ENCODE results near the gene KSR1. TPM values are rescaled to one million over a fixed set of nuclear protein-coding genes. Genes with fewer than 3 reads are reported as not detected.

The KSR1 gene
- total and polyA plus RNA-seq, 9 of the 15 experiments (the other 6 are each of a cell fraction or from before 2014, with no cell fraction given): 1.4 to 51.7 (median 18.4) TPM

DNA sequence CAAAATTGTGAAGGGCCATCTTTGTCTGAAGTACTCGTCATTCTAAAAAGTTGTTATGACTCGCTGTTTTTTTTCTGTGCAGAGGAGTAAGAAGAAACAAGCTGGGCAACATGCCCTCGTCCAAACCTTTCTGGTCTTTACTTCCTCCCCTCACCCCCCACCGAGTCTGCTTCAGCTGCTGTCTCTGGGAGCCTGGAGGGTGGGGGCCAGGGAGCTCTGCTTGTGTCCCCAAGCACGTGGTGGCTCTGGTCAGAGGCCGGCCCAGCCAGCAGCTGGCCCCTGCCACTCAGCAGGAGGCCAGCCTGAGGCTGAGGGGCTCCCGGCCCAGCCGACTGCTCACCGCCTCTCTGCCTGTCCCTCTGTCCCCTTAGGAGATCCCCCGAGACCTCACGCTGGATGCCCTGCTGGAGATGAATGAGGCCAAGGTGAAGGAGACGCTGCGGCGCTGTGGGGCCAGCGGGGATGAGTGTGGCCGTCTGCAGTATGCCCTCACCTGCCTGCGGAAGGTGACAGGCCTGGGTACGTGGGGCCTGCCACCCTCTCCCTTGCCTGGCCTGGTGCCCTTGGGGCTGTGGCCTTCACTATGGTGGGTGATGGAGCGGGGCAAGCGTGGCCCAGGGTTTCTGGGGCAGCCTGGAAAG is 121.0 kb downstream of the KSR1 start (continued):
- 0 out of 2 replicates have a peak, but pooled peaks have one; percentile 65 for TF ChIP-seq NR4A1 (CRISPR knock-in tag; IDR thresholded peaks at IDR 0.05)
- TF ChIP-seq NR4A1 (tag; IDR thresholded peaks at IDR 0.05): 0 out of 2 replicates have a peak, but pooled peaks have one; percentile 21
- TF ChIP-seq ZNF778 (CRISPR knock-in tag; IDR thresholded peaks at IDR 0.05): no peak
- no peak for TF ChIP-seq PURB (CRISPR knock-in tag; IDR thresholded peaks at IDR 0.05; ENCODE audit: low read depth)
- 0 out of 2 replicates have a peak, but pooled peaks have one; percentile 31 for TF ChIP-seq E2F3 (CRISPR knock-in tag; IDR thresholded peaks at IDR 0.05)
- TF ChIP-seq KDM4B (IDR thresholded peaks at IDR 0.05; ENCODE audit: borderline replicate concordance in 2 of 2, low read depth in 1 of 2): 0 out of 4 replicates have a peak, but pooled peaks of 1 of the 2 experiments have one; percentile 49
- TF ChIP-seq, protein P1, sequence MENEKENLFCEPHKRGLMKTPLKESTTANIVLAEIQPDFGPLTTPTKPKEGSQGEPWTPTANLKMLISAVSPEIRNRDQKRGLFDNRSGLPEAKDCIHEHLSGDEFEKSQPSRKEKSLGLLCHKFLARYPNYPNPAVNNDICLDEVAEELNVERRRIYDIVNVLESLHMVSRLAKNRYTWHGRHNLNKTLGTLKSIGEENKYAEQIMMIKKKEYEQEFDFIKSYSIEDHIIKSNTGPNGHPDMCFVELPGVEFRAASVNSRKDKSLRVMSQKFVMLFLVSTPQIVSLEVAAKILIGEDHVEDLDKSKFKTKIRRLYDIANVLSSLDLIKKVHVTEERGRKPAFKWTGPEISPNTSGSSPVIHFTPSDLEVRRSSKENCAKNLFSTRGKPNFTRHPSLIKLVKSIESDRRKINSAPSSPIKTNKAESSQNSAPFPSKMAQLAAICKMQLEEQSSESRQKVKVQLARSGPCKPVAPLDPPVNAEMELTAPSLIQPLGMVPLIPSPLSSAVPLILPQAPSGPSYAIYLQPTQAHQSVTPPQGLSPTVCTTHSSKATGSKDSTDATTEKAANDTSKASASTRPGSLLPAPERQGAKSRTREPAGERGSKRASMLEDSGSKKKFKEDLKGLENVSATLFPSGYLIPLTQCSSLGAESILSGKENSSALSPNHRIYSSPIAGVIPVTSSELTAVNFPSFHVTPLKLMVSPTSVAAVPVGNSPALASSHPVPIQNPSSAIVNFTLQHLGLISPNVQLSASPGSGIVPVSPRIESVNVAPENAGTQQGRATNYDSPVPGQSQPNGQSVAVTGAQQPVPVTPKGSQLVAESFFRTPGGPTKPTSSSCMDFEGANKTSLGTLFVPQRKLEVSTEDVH (IDR thresholded peaks at IDR 0.05; ENCODE audit: low read depth, partially characterized antibody): no peak
- no peak for TF ChIP-seq SIX5 (IDR thresholded peaks at IDR 0.05; ENCODE audit: borderline replicate concordance in 1 of 2, insufficient read depth in 1 of 2, low read depth in 1 of 2, low read length in 2 of 2)
- TF ChIP-seq SRSF9 (IDR thresholded peaks at IDR 0.05; ENCODE audit: borderline replicate concordance, low read depth, low read length): no peak
- peak; percentile 62 for TF ChIP-seq ZNF239 (CRISPR knock-in tag; IDR thresholded peaks at IDR 0.05)
- no peak for TF ChIP-seq CCAR2 (IDR thresholded peaks at IDR 0.05; ENCODE audit: low read depth, low read length)
- no peak for TF ChIP-seq TSC22D4 (tag; IDR thresholded peaks at IDR 0.05)
- TF ChIP-seq NBN (IDR thresholded peaks at IDR 0.05; ENCODE audit: low read depth): no peak
- no peak for TF ChIP-seq BRF1 (IDR thresholded peaks at IDR 0.05; ENCODE audit: borderline replicate concordance, extremely low read depth, insufficient read length)
- TF ChIP-seq, protein P2, sequence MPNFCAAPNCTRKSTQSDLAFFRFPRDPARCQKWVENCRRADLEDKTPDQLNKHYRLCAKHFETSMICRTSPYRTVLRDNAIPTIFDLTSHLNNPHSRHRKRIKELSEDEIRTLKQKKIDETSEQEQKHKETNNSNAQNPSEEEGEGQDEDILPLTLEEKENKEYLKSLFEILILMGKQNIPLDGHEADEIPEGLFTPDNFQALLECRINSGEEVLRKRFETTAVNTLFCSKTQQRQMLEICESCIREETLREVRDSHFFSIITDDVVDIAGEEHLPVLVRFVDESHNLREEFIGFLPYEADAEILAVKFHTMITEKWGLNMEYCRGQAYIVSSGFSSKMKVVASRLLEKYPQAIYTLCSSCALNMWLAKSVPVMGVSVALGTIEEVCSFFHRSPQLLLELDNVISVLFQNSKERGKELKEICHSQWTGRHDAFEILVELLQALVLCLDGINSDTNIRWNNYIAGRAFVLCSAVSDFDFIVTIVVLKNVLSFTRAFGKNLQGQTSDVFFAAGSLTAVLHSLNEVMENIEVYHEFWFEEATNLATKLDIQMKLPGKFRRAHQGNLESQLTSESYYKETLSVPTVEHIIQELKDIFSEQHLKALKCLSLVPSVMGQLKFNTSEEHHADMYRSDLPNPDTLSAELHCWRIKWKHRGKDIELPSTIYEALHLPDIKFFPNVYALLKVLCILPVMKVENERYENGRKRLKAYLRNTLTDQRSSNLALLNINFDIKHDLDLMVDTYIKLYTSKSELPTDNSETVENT (CRISPR knock-in tag; IDR thresholded peaks at IDR 0.05): no peak
- peak; percentile 46; the same call in 1 of the 2 replicates for TF ChIP-seq KLF1 (tag; IDR thresholded peaks at IDR 0.05)
- TF ChIP-seq ZBTB17 (CRISPR knock-in tag; IDR thresholded peaks at IDR 0.05): no peak
- no peak for TF ChIP-seq ESRRB (CRISPR knock-in tag; IDR thresholded peaks at IDR 0.05; ENCODE audit: borderline replicate concordance)
- TF ChIP-seq, protein P3, sequence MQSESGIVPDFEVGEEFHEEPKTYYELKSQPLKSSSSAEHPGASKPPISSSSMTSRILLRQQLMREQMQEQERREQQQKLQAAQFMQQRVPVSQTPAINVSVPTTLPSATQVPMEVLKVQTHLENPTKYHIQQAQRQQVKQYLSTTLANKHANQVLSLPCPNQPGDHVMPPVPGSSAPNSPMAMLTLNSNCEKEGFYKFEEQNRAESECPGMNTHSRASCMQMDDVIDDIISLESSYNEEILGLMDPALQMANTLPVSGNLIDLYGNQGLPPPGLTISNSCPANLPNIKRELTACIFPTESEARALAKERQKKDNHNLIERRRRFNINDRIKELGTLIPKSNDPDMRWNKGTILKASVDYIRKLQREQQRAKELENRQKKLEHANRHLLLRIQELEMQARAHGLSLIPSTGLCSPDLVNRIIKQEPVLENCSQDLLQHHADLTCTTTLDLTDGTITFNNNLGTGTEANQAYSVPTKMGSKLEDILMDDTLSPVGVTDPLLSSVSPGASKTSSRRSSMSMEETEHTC (IDR thresholded peaks at IDR 0.05): no peak
- no peak for TF ChIP-seq CREBBP (IDR thresholded peaks at IDR 0.05; ENCODE audit: low read depth, low read length)
- no peak for TF ChIP-seq ZNF124 (CRISPR knock-in tag; IDR thresholded peaks at IDR 0.05)
